GM23248 (cell line): ENCODE measurements around the gene ENTPD2. TPM values are rescaled to one million over a fixed set of nuclear protein-coding genes. Genes with fewer than 3 reads are reported as not detected.

Source experiments
- DNase-seq: peaks from one replicate; pipeline ENCODE4 v3.0.0-alpha.2; 2015
- H2AFZ ChIP-seq: fragments of 200-600 bp; sonication (generic); 2 replicates; pipeline ENCODE4 v1.6.1; 2016; ENCODE audit warnings: antibody characterized with exemption
- H3F3A ChIP-seq: fragments of 200-600 bp; sonication (generic); 2 replicates; pipeline ENCODE4 v1.6.1; 2016; ENCODE audit warnings: mild to moderate bottlenecking, antibody characterized with exemption, mixed run types; ENCODE audit not compliant: insufficient read depth
- H3K27ac ChIP-seq: fragments of 200-600 bp; sonication (generic); 2 replicates; pipeline ENCODE4 v1.5.1; 2016; ENCODE audit warnings: mild to moderate bottlenecking
- H3K27me3 ChIP-seq: fragments of 200-600 bp; sonication (generic); replicated peaks from 2 replicates; pipeline ENCODE4 v1.6.1; 2016; ENCODE audit warnings: mild to moderate bottlenecking; ENCODE audit not compliant: insufficient read depth
- H3K36me3 ChIP-seq: fragments of 200-600 bp; sonication (generic); 2 replicates; pipeline ENCODE4 v1.6.1; 2016; ENCODE audit warnings: low read depth, mild to moderate bottlenecking
- H3K4me1 ChIP-seq: fragments of 200-600 bp; sonication (generic); 2 replicates; pipeline ENCODE4 v1.6.1; 2016; ENCODE audit warnings: mild to moderate bottlenecking; ENCODE audit not compliant: insufficient read depth
- H3K4me2 ChIP-seq: fragments of 200-600 bp; sonication (generic); one replicate; pipeline ENCODE4 v1.6.1; 2016; ENCODE audit warnings: mild to moderate bottlenecking; ENCODE audit not compliant: unreplicated experiment
- H3K4me3 ChIP-seq: fragments of 200-600 bp; sonication (generic); 2 replicates; pipeline ENCODE4 v1.5.1; 2016; ENCODE audit warnings: mild to moderate bottlenecking
- H3K79me2 ChIP-seq: fragments of 200-600 bp; sonication (generic); 2 replicates; pipeline ENCODE4 v1.6.1; 2016; ENCODE audit warnings: mild to moderate bottlenecking; ENCODE audit not compliant: insufficient read depth
- H3K9ac ChIP-seq: fragments of 200-600 bp; sonication (generic); 2 replicates; pipeline ENCODE4 v1.6.1; 2016; ENCODE audit warnings: mild to moderate bottlenecking
- H3K9me2 ChIP-seq: fragments of 200-600 bp; sonication (generic); 2 replicates; pipeline ENCODE4 v1.6.1; 2016; ENCODE audit warnings: mixed run types, mild to moderate bottlenecking, moderate library complexity; ENCODE audit not compliant: insufficient read depth
- H3K9me3 ChIP-seq: fragments of 200-600 bp; sonication (generic); one replicate; pipeline ENCODE4 v1.6.1; 2017; ENCODE audit warnings: low read depth
- H4K20me1 ChIP-seq: fragments of 200-600 bp; sonication (generic); 2 replicates; pipeline ENCODE4 v1.6.0; 2016; ENCODE audit not compliant: insufficient read depth
- EZH2 ChIP-seq: fragments of 200-600 bp; sonication (generic); IDR thresholded peaks from 2 replicates; pipeline ENCODE4 v1.6.1; 2018; ENCODE audit warnings: antibody characterized with exemption, mild to moderate bottlenecking; ENCODE audit not compliant: insufficient read depth, poor library complexity, severe bottlenecking
- EZH2phosphoT487 ChIP-seq: fragments of 200-600 bp; sonication (generic); IDR thresholded peaks from 2 replicates; pipeline ENCODE4 v1.6.1; 2018; ENCODE audit warnings: antibody characterized with exemption, moderate library complexity, mild to moderate bottlenecking, low read depth; ENCODE audit not compliant: insufficient read depth
- WGBS, 2 experiments: methylation state at CpG; one replicate each; pipeline ENCODE4 v1.1.6; 2015 to 2017; ENCODE audit warnings: low lambda C conversion rate in 2 of 2, low coverage in 1 of 2; ENCODE audit errors: missing lambda C conversion rate in 2 of 2; 5-methylcytosine and 5-hydroxymethylcytosine counted together
- in situ Hi-C: fragments of 300-500 bp; cut with MboI; formaldehyde crosslinking; loops from 2 replicates; pipeline ENCODE4 v1.15.0; 2020
- polyA plus RNA-seq: library from polyadenylated mRNA; unstranded; fragments of >200 nt; fragmentation: Nextera tagmentation; extraction: Ambion mirVana; gene quantifications from 2 replicates; pipeline ENCODE4 v1.2.1, GENCODE V29; 2016
- total RNA-seq: library from RNA; depleted of rRNA; stranded (reverse); fragments of >200 nt; shearing (Covaris generic); gene quantifications from 2 replicates; pipeline ENCODE4 v1.2.3, GENCODE V29; 2014

Gene ENTPD2
- total and polyA plus RNA-seq, 2 experiments from 2014 or later: not detected

DNA sequence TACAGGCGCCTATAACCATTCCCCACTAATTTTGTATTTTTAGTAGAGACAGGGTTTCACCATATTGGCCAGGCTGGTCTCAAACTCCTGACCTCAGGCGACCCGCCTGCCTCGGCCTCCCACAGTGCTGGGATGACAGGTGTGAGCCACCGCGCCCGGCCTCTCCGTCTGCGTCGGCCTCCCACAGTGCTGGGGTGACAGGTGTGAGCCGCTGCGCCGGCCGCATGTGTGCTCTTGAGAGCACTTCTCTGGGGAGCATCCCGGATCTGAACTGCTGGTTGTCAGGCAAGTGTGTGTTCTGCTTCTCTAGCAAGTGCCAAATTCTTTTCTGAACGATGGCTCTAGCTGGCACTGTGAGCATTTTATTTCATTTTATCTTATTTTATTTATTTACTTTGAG lies 3.7 kb upstream of the ENTPD2 start:
- H3K27ac ChIP-seq: no peak overlapping the region
- no peaks in the 10 kb centered on the region for H3K9me2 ChIP-seq
- WGBS, 2 experiments: 22 to 40% methylated on average over 11 to 16 of the region's 16 CpGs
- no peak overlapping the region for H3K9ac ChIP-seq
- no peak overlapping the region for H2AFZ ChIP-seq
- no peak overlapping the region for H3K4me3 ChIP-seq
- no peaks in the 10 kb centered on the region for H3K36me3 ChIP-seq
- H3K27me3 ChIP-seq: peaks cover 11% of the 10 kb centered on the region; the same call in 1 of the 2 replicates
- H3K4me1 ChIP-seq: peaks cover 4% of the 10 kb centered on the region; the same call in 1 of the 2 replicates
- no peaks in the 10 kb centered on the region for H3K79me2 ChIP-seq
- in situ Hi-C loops: no loop called here
- H3F3A ChIP-seq: 0 out of 2 replicates have a peak, but pooled peaks cover 5% of the 10 kb centered on the region
- TF ChIP-seq EZH2 (no peak), EZH2phosphoT487 (no peak)
- no peaks in the 10 kb centered on the region for H4K20me1 ChIP-seq
- H3K4me2 ChIP-seq: no peak overlapping the region
- no peak for DNase-seq
- H3K9me3 ChIP-seq: no peaks in the 10 kb centered on the region

DNA sequence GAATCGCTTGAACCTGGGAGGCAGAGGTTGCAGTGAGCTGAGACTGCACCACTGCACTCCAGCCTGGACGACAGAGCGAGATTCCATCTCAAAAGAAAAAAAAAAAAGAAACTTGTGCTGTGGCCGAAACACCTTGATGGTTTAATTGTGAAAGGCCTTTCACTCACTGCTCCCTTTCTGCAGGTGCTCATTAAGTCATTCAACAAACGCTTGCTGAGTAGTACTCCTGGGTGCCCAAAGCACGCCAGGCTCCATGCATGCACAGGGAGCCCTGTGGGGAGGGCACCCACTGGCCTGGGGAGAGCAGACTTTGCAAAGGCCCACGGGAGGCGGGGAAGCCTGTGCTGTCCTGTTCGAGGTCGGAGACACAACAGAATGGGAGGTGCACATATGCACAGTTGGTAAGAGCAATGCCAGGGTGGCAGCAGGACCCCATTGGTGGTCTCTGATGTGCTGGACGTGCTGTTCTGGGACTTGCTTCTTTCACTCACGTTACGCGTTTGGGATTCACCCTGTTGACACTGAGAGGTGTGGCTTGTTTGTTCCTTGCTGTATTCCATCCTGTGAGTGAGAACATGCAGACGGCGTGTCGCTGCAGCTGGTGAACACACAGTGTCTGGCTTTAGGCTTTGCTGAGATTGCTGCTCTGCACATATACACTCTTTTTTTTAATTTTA lies 3.0 kb upstream of the ENTPD2 start:
- no peak for DNase-seq
- no peaks in the 10 kb centered on the region for H3K9me2 ChIP-seq
- H3K9me3 ChIP-seq: no peaks in the 10 kb centered on the region
- 45 to 49% methylated on average over 17 of the region's 17 CpGs for WGBS, 2 experiments
- H3K4me2 ChIP-seq: no peak overlapping the region
- peaks cover 13% of the 10 kb centered on the region; the same call in 1 of the 2 replicates for H3K27me3 ChIP-seq
- H3K4me3 ChIP-seq: no peak overlapping the region
- H2AFZ ChIP-seq: no peak overlapping the region
- no peaks in the 10 kb centered on the region for H4K20me1 ChIP-seq
- no peaks in the 10 kb centered on the region for H3K36me3 ChIP-seq
- no peak overlapping the region for H3K9ac ChIP-seq
- H3F3A ChIP-seq: 0 out of 2 replicates have a peak, but pooled peaks cover 5% of the 10 kb centered on the region
- no peak overlapping the region for H3K27ac ChIP-seq
- peaks cover 4% of the 10 kb centered on the region; the same call in 1 of the 2 replicates for H3K4me1 ChIP-seq
- no peaks in the 10 kb centered on the region for H3K79me2 ChIP-seq
- in situ Hi-C loops: no loop called here
- TF ChIP-seq EZH2 (no peak), EZH2phosphoT487 (no peak)

DNA sequence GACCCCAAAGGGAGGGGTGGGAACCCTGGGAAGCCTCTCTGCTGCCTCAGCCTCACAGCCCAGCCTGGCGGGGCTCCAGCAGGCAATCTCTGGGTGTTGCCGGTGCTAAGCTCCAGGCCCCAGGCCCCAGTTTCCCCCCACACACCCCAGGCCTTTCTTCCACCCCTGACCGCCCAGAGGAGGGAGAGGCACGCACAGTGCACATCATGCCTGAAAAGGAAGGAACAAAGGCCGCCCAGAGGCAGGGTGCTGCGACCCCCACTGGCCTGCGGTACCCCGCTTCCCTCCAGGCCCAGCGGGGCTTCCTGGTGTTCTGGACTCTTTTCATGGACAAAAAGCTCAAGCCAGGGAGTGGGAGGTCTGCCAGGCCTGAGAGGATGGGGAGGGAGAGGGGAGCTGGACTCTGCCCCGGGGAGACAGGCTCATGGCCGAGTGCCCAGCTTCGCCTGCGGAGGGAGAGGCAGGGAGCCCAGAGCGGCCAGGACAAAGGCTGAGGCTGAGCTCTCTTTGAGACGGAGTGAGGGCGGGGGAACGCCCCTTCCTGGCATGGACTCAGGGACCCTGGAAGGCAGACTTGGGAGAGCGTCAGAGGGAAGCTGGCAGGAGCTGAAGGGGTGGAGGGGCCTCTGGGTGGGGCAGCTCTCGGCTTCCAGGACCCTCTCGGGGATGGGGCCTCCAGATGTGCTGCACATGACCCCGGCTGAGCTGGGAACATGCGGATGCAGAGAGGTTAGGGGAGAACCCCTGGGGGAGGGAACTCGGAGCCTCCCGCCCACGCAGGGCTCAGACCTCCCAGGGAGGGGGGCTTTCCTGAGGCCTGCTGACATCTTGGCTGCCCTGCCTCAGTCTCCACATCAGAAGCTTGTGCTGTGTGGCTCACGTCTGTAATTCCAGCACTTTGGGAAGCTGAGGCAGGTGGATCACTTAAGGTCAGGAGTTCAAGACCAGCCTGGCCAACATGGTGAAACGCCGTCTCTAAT lies 1.8 kb upstream of the ENTPD2 start:
- Histone ChIP-seq H3K27ac (no peak overlapping the region), H3K9ac (no peak overlapping the region), H3K9me3 (no peaks in the 10 kb centered on the region), H3K4me3 (no peak overlapping the region), H2AFZ (no peak overlapping the region), H3K27me3 (peaks cover 13% of the 10 kb centered on the region; the same call in 1 of the 2 replicates), H4K20me1 (no peaks in the 10 kb centered on the region), H3K36me3 (no peaks in the 10 kb centered on the region), H3F3A (0 out of 2 replicates have a peak, but pooled peaks cover 5% of the 10 kb centered on the region), H3K79me2 (no peaks in the 10 kb centered on the region), H3K4me1 (peaks cover 4% of the 10 kb centered on the region; the same call in 1 of the 2 replicates), H3K4me2 (no peak overlapping the region), H3K9me2 (no peaks in the 10 kb centered on the region)
- in situ Hi-C loops: no loop called here
- 12 to 16% methylated on average over 23 to 28 of the region's 28 CpGs for whole genome bisulfite sequencing, 2 experiments
- TF ChIP-seq EZH2phosphoT487: no peak
- TF ChIP-seq EZH2: no peak
- DNase-seq: peak; percentile 53

DNA sequence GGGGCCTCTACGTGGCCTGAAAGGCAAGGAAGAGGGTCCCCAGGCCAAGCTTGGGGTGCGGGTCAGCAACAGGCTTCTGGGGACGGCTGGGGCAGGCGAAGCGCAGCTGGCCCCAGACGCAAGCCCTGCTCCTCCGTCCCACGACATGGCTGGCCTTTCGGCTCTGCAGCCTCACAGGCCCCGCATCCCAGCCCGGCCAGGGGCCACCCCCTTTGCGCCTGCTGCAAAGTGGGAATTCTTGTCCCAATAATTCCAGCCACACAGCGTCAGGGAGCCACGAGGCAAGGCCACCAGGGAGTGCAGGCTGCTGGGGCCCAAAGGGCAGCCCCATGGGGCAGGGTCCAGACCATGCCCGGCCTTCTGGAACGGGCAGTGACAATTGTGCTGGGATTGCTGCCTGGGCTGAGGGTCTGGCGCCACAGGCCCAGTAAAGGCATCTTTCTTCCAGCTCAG lies 1.1 kb upstream of the ENTPD2 start:
- Histone ChIP-seq H3K4me3 (no peak overlapping the region), H3K27me3 (peaks cover 13% of the 10 kb centered on the region; the same call in 1 of the 2 replicates), H3K9me2 (no peaks in the 10 kb centered on the region), H3K9ac (no peak overlapping the region), H3K79me2 (no peaks in the 10 kb centered on the region), H4K20me1 (no peaks in the 10 kb centered on the region), H3F3A (0 out of 2 replicates have a peak, but pooled peaks cover 5% of the 10 kb centered on the region), H3K27ac (no peak overlapping the region), H2AFZ (no peak overlapping the region), H3K4me1 (peaks cover 4% of the 10 kb centered on the region; the same call in 1 of the 2 replicates), H3K4me2 (no peak overlapping the region), H3K9me3 (no peaks in the 10 kb centered on the region), H3K36me3 (no peaks in the 10 kb centered on the region)
- WGBS, 2 experiments: 69 to 78% methylated on average over 17 of the region's 17 CpGs
- DNase-seq: no peak
- TF ChIP-seq EZH2phosphoT487 (no peak), EZH2 (no peak)
- in situ Hi-C loops: no loop called here
